Smooth muscle cell of the brain vasculature (primary cell): ENCODE measurements around the gene ITGA8.

Experiments
- DNase-seq: peaks from one replicate; pipeline ENCODE4 v3.0.0-alpha.2; 2012; ENCODE audit warnings: low read depth, low spot score

Gene ITGA8

GRCh38 chr10:15735763-15736162, 16.0 kb upstream of the ITGA8 start:
- no peak for DNase-seq

GRCh38 chr10:15730341-15730740, 10.6 kb upstream of the ITGA8 start:
- no peak for DNase-seq

GRCh38 chr10:15729890-15730289, 10.2 kb upstream of the ITGA8 start:
- DNase-seq, result no peak

GRCh38 chr10:15726042-15726441, 6.3 kb upstream of the ITGA8 start:
- no peak for DNase-seq

GRCh38 chr10:15725603-15726002, 5.9 kb upstream of the ITGA8 start:
- no peak for DNase-seq

- no peak for DNase-seq
Measured at GRCh38 chr10:15724683-15725082, 5.0 kb upstream of the ITGA8 start.

- DNase-seq, result no peak
Measured at GRCh38 chr10:15723803-15724202, 4.1 kb upstream of the ITGA8 start.

- no peak for DNase-seq
Measured at GRCh38 chr10:15720635-15721287, 1.0 kb upstream of the ITGA8 start.

GRCh38 chr10:15719049-15719898, 448 bp downstream of the ITGA8 start:
- DNase-seq, result no peak

- DNase-seq, result no peak
Measured at GRCh38 chr10:15718694-15719048, 1.1 kb downstream of the ITGA8 start.

- DNase-seq, result no peak
Measured at GRCh38 chr10:15715619-15716227, 4.0 kb downstream of the ITGA8 start.

- DNase-seq, result no peak
Measured at GRCh38 chr10:15714847-15715246, 4.9 kb downstream of the ITGA8 start.

- no peak for DNase-seq
Measured at GRCh38 chr10:15712883-15713282, 6.8 kb downstream of the ITGA8 start.

GRCh38 chr10:15710455-15710854, 9.3 kb downstream of the ITGA8 start:
- DNase-seq, result no peak

- DNase-seq, result no peak
Measured at GRCh38 chr10:15705298-15705697, 14.4 kb downstream of the ITGA8 start.

GRCh38 chr10:15704581-15704968, 15.1 kb downstream of the ITGA8 start:
- DNase-seq, result no peak

GRCh38 chr10:15703944-15704580, 15.7 kb downstream of the ITGA8 start:
- no peak for DNase-seq

GRCh38 chr10:15703151-15703880, 16.4 kb downstream of the ITGA8 start:
- DNase-seq, result no peak

GRCh38 chr10:15700078-15700674, 19.5 kb downstream of the ITGA8 start:
- DNase-seq, result no peak

GRCh38 chr10:15695852-15696251, 23.9 kb downstream of the ITGA8 start:
- no peak for DNase-seq

- DNase-seq, result no peak
Measured at GRCh38 chr10:15690031-15690430, 29.7 kb downstream of the ITGA8 start.
